GM21390 (cell line): Measurements from ENCODE around the gene WDFY3.

Source experiments
- ATAC-seq: cut with Tn5 transposase; IDR thresholded peaks from one replicate; pipeline ENCODE4 v1.9.1; 2021; ENCODE audit not compliant: unreplicated experiment

The WDFY3 gene

DNA sequence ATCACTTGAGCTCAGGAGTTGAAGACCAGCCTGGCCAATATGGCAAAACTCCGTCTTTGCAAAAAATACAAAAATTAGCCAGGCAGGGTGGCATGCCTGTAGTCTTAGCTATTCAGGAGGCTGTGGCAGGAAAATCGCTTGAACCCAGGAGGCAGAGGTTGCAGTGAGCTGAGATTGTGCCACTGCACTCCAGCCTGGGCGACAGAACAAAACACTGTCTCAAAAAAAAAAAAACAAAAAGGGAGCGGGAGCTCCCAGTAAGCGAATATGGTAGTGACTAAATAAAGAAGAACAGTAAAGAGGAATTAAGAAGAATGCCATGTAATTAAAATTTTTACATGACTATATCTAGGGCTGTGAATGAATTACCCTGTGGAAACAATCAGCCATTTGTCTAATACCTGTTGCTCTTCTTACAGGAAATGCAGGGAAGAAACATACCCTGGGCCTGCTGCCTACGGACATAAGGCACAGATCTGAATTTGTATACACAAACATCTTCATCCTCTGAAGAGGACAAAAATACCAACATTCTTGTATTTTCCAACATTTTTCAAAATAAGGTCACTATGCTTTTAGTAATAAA is 11.4 kb downstream of the WDFY3 start:
- ATAC-seq: no peak

GRCh38 chr4:84952776-84953175 is 13.7 kb downstream of the WDFY3 start:
- ATAC-seq: no peak

- no peak for ATAC-seq
Measured at GRCh38 chr4:84952004-84952403, 14.5 kb downstream of the WDFY3 start.

DNA sequence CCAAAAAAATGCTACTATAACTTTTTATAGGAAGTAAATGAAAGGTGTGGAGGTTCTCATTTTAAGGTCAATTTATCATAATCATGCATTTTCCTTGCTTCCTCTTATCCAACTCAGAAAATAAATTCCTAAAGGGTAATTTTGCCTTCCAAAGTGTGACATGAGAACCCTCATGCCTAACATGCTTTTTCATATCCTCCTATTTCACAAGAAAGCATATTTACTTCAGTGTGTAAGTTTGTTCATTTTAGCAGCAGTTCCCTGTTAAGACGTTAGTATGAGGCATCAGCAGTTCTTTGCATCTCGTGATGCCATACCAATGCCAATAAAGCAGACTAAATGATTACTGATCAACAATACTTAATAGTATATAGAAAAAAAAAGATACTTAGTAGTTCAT is 18.4 kb downstream of the WDFY3 start:
- no peak for ATAC-seq

DNA sequence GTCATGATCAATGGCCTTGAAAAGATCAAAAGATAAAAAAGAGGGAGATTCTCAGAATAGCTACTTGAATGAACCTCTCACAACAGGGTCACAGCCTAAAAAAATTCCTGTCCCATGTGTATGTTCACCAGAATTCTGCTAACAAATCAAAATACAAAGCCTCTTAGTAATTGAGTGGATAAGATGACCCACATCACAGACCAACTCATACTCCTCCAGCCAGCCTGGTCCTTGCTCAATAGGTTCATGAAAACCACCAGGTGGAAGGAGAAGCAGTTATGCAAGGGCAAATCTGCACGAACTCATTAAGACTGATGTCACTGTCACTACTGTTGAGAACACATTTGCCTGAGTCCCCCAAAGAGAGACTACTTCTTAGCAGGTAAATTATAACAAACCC is 21.5 kb downstream of the WDFY3 start:
- no peak for ATAC-seq

DNA sequence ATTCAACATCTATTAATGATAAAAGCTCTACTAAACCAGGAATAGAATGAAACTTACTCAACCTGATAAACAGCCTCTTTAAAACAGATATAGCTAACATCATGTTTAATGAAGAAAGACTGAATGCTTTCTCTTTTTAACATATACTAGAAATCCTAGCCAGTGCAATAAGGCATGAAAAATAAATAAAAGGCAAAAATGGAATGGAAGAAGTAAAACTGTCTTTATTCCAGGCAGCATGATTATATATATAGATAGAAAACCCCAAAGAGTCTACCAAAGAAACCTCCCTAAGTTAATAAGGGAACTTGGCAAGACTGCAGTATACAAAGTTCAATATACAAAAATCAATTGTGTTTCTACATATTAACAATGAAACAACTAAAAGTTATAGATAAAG is 25.5 kb downstream of the WDFY3 start:
- no peak for ATAC-seq

DNA sequence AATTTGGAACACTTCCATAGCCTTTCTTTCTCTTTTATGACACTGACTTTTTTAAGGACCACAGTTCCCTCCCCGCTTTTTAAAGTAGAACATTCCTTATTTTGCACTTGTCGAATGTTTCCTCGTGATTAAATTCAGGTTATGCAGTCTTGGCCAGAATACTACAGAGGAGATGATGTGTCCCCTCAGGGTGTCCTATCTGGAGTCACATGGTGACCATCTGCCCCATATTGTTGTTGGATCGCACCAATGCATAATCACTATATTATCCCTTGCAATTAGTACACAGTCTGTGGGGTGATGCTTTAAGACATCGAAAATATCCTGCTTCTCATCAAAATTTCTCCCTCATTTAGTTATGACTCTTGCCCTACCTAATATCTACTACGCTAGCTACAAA is 27.4 kb downstream of the WDFY3 start:
- no peak for ATAC-seq

DNA sequence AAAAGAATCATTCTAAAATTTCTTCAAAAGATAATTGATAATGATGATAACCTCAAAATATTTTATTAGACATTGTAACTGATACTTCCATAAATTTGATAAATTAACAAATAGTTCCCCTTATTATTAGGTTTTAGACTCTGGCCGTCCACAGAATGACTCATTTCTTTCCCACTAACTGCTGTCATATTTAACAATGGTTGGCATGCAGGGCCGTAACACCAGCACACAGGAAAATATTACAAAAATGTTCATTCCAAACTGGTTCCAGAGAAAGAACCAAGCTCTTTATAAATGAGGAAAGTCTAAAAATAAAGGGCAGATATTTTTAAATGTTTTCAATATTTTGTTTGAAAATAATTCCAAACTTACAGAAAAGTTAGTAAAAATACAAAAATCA is 28.2 kb downstream of the WDFY3 start:
- no peak for ATAC-seq

DNA sequence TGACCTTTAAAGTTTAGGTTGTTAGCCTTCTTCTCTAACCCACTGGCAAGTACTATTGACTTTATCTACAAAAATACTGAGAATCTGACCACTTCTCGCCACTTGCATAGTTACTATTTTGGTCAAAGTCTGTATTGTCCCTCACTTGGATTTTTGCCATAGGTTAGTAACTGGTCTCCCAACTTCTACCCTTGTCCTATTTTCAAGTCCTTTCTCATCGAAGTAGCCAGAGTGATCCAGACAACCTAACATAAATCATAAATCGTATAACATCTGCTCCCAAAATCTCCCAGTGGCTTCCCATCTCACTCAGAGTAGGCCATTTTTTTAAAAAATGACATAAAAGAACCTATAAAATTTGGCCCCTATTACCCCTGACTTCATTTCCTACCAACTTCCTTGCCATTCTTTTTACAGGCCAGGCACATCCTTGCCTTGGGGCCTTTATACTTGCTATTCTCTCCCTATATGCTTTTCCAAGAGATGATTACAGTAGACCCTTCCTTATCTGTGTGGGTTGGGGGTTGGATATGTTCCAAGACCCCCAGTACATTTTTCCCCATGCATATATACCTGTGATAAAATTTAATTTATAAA is 29.0 kb downstream of the WDFY3 start:
- ATAC-seq: no peak

DNA sequence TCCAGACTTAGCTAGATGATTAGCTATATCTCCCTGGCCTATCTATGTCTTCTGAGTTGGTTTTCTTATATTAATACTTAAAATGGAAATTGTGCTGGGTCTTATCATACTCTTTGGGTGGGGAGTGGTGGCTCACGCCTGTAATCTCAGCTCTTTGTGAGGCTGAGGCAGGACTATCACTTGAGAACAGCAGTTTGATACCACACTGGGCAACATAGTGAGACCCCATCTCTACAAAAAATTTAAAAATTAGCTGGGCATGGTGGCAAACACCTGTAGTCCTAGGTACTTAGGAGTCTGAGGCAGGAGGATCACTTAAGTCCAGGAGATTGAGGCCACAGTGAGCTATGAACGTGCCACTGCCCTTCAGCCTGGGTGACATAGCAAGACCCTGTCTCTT is 30.4 kb downstream of the WDFY3 start:
- no peak for ATAC-seq

DNA sequence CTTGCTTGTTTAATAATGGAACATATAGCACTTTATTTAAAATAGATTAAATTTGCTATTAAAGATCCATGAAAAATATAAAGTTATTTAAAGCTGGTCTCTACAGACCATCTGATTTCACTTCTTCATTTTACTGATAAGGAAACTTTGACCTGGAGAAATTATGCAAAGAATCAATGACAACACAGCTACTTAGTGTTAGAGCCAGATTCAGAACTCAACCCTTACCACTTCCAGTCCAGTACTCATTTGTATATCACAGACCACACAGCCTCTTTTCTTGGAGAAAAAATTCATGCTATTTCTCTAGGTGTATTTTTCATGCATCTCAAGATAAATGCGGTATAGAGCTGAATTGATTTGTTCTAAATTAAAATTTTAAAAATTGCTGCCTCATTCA is 34.0 kb downstream of the WDFY3 start:
- ATAC-seq: no peak

- no peak for ATAC-seq
Measured at GRCh38 chr4:84931961-84932360, 34.5 kb downstream of the WDFY3 start.

- ATAC-seq: no peak
Measured at GRCh38 chr4:84931274-84931673, 35.2 kb downstream of the WDFY3 start.

DNA sequence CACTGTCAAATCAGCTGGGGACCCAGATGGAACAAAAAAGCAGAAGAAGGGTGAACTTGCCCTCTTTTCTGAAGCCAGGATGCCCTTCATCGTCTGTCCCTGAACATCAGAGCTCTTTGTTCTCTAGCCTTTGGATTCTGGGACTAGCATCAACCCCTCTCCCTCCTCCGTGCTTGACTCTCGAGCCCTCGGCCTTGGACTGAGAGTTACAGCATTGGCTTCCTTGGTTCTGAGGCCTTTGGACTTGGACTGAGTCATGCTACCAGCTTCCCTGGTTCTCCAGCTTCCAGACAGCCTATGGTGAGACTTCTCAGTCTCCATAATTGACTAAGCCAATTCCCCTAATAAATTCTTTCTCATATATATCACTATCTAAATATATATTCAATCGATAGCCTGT is 38.4 kb downstream of the WDFY3 start:
- no peak for ATAC-seq

- no peak for ATAC-seq
Measured at GRCh38 chr4:84927428-84927827, 39.1 kb downstream of the WDFY3 start.

GRCh38 chr4:84925558-84925957 is 40.9 kb downstream of the WDFY3 start:
- ATAC-seq: no peak

DNA sequence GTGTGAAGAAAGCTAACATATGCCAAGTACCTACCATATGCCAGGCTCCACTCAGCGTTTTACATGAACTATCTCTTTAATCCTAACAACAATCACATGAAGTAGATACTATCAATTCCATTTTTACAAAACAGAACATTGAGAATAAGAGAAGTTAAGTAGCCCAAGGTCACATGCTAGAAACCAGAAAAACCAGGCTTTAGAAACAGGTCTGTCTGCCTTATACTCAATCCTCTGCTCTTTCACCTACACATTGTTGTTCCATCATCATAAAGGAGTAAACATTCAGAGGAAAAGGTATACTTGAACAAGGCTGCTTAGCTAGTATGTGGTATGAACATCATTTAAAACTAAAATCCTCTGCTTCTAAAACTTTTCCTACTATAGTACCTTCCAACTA is 42.1 kb downstream of the WDFY3 start:
- no peak for ATAC-seq

GRCh38 chr4:84920617-84921016 is 45.9 kb downstream of the WDFY3 start:
- no peak for ATAC-seq

DNA sequence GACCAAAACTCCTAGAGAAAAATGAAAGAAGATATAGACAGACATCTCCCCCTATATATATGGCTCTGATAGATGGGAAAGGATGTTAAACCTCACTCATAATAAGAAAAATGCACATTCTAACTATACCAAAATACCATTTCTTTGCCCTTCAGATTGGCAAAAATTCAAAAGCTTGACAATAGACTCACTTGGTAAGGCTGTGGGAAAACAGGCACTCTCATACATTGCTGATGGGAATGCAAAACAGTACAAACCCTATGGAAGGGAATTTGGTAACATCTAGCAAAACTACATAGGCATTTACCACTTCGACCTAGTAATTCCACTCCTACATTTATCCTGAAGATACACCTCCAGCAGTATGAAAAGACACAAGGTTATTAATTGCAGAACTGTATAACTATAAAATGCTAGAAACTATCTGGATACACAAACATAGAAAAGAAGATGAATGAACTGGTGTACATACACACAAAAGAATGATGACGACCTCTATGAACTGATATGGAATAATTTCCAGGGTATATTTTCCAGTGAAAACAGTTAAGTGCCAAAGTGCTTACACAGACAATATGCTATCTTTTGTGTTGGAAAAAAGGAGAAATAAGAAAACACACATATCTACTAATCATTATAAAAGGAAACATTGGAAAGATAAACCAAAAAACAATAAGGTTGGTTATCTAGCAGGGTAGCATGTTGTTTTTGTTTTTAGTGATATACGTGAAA is 48.5 kb downstream of the WDFY3 start:
- no peak for ATAC-seq

DNA sequence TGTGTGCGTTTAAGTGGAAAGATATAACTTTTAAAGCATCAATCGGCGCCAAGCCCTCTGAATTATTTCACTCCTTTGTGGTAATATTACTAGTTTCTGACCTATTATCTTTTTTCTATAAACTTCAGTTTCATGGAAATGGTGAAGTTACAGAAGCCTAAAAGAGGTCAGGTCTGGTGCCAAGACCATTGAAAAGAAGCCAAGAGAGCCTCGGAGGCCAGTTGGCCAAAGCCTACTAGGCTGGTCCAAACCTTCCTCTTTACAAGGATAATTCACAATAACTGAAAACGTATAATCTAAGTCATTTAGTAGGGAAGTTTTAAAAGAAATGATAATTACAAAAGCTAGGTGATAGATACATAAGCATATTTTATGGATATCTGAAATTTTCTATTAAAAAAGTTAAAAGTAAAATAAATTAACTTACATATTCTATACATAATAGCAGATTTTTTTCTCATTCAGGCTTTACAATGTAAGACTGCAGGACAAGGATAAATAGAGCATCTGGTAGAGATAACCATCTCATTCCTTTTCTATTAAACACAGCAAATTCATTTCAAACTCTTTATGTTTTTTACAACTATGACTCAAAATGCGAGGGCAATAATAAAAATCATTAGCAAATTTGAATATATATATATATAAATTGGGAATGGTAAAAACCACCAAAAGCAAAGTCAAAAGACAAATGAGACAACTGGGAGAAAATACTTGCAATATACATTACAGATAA is 49.2 kb downstream of the WDFY3 start:
- ATAC-seq: no peak

DNA sequence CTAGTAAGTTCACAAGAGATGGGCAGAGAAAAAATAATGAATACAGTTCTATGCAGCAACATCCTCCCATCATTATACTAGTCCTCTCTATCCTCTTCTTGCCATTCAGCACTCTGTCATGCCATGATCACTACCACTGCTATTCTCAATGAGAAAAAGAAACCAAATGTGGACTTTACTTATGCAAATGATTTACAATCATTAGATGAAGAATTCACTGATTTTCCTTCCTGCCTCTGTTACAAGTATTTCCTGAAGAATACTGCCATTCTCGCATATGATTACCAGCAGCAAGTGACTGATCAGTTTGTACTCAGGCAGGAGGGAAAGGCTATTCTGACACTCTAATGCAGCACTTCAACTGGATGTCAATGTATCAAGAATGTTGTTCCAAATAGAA is 50.3 kb downstream of the WDFY3 start:
- no peak for ATAC-seq

DNA sequence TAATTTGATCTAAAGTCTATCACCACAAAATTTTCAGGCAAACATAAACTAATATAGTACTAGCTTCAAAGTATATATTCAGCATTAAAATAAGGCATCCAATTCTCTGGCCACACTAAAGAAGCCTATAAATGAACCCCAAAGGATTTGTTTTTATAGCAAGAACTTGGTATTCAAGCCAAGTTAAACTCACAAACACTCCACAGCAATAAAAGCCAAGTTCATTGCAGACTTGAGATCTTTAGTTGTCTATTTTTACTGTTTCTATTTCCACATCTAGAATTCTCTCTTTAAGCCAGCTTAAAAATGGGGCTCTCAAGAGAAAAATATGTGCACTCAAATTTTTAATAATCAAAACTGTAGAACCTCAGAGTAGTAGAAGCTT is 51.1 kb downstream of the WDFY3 start:
- no peak for ATAC-seq
